Transverse colon (tissue), 4 donors: ENCODE measurements around the gene CES3.

Experiments
- EP300 ChIP-seq: sonication (generic); formaldehyde crosslinking; IDR thresholded peaks from one replicate; pipeline ENCODE4 v1.6.1; 2017; ENCODE audit warnings: antibody characterized with exemption, low read depth
- POLR2A ChIP-seq: fragments of 450-650 bp; IDR thresholded peaks from one replicate; pipeline ENCODE4 v1.6.1; 2016; ENCODE audit warnings: antibody characterized with exemption, mild to moderate bottlenecking, moderate library complexity
- POLR2AphosphoS5 ChIP-seq, 3 donors: sonication (generic); formaldehyde crosslinking; IDR thresholded peaks; one replicate each; pipeline ENCODE4 v1.6.1; 2016; ENCODE audit warnings: antibody characterized with exemption in 3 of 3
- TF ChIP-seq, protein P1 (sequence below), 5 experiments: fragments of 200-600 bp in 3 of 5; fragments of 450-650 bp in 2 of 5; sonication (generic) in 3 of 5; IDR thresholded peaks; 1 replicate in 2 of 5; 2 replicates in 3 of 5; pipeline ENCODE4 v1.5.1; 2016 to 2017; ENCODE audit warnings: antibody characterized with exemption in 5 of 5, inconsistent platforms in 3 of 5, mild to moderate bottlenecking in 2 of 5, moderate library complexity in 1 of 5

DNA sequence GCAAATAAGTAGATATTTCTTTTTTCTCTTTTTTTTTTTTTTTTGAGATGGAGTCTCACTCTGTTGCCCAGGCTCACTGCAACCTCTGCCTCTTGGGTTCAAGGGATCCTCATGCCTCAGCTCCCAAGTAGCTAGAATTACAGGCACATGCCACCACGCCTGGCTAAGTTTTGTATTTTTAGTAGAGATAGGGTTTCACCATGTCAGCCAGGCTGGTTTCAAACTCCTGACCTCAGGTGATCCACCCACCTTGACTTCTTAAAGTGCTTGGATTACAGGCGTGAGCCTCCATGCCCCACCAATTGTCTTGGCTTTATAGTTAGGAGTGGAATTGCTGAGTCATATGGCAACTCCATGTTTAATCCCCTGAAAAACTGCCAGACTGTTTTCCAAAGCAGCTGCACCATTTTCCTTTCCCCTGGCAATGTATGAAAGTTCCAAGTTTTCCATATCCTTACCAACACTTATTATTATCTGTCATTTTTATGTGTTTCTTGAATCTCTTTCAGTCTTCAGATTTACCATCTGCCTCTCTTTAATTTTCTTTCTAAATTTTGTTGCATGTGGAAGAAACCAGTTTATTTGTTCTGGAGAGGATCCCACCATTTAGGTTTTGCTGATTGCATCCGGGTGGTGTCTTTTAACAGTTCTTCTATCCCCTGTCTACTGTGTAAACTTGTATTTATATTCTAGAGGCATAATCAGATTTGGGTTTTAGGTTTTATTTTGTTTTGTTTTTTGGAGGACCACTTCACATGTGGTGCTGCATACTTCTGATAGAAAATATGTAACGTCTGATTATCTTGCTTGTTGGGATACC lies 9.9 kb upstream of the CES3 start:
- TF ChIP-seq, protein P1, sequence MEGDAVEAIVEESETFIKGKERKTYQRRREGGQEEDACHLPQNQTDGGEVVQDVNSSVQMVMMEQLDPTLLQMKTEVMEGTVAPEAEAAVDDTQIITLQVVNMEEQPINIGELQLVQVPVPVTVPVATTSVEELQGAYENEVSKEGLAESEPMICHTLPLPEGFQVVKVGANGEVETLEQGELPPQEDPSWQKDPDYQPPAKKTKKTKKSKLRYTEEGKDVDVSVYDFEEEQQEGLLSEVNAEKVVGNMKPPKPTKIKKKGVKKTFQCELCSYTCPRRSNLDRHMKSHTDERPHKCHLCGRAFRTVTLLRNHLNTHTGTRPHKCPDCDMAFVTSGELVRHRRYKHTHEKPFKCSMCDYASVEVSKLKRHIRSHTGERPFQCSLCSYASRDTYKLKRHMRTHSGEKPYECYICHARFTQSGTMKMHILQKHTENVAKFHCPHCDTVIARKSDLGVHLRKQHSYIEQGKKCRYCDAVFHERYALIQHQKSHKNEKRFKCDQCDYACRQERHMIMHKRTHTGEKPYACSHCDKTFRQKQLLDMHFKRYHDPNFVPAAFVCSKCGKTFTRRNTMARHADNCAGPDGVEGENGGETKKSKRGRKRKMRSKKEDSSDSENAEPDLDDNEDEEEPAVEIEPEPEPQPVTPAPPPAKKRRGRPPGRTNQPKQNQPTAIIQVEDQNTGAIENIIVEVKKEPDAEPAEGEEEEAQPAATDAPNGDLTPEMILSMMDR (IDR thresholded peaks at IDR 0.05), result no peak
- no peak for TF ChIP-seq POLR2AphosphoS5 (IDR thresholded peaks at IDR 0.05)
- TF ChIP-seq EP300, result no peak
- no peak for TF ChIP-seq POLR2A
